GM21515 (cell line): ENCODE results near the gene BID.
"Not testable (repeated sequence)": the region's sequence is repeated elsewhere in the genome, so short reads cannot be mapped to it uniquely, and the experiment has no call there.

Source experiments
- ATAC-seq: cut with Tn5 transposase; IDR thresholded peaks from one replicate; pipeline ENCODE4 v1.9.1; 2021; ENCODE audit not compliant: unreplicated experiment

The BID gene

DNA sequence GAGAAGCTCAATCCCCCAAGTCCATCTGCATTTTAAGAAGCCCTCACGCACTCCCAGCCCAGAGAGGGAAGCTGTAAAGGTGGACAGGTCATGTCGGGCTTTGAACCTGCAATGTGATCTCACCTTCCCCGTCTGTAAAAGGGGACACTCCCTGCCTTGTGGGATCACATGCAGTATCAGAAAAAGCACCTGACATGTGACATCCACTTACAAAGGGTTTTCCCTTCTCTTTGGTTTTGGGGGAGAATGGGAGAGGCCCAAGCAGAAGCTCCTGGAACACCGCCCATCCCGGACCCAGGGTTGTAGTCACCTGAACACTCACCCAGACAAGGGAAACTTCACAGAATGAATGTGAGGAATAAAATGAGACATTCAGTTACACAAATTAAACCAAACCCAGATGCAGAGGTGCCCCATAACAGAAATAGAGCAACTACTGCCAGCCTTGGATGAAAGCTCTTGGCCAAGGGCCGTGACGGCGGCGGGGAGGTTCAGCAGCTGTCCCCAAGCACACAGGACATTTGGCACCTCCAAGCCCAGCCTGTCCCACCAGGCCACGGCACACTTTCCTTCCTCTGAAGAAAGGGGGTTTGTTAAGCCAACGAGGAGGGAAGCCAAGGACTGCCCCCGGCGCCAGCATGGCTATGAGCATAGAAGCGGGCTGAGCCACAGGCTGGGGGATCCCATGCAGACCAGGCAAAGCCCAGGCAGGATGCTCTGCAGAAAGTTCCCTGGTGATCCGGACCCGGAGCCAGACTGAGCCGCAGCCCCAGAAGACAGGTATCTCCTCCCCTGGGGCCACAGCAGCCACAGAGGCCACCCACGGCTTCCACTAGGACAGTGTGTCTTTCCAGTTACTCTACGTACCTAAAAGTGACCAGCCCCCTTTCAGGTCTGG, 3.8 kb downstream of the BID start:
- ATAC-seq, result no peak

- no peak for ATAC-seq
These were observed 4.6 kb downstream of the BID start for GRCh38 chr22:17769716-17770082.

GRCh38 chr22:17769013-17769715, 5.1 kb downstream of the BID start:
- ATAC-seq, result no peak

- no peak for ATAC-seq
These were observed 6.8 kb downstream of the BID start for GRCh38 chr22:17767233-17768065.

DNA sequence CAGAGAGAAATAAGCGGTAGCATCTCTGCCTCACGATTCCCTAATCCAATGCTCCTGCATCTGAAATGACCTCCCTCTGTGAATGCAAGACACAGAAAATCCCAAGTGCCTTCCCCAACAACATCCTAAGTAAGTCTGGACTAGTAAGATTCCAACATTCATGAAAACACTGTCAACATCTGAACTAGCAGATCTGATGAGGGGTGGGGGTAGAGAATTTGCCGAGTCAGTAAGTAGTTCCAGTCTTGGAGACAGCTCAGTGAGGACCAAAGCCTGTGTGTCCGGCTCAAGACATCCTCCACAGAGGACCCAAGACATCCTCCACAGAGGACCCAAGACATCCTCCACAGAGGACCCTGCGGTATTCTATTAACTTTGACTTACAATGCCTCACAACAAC, 9.4 kb downstream of the BID start:
- ATAC-seq, result not testable (repeated sequence)

DNA sequence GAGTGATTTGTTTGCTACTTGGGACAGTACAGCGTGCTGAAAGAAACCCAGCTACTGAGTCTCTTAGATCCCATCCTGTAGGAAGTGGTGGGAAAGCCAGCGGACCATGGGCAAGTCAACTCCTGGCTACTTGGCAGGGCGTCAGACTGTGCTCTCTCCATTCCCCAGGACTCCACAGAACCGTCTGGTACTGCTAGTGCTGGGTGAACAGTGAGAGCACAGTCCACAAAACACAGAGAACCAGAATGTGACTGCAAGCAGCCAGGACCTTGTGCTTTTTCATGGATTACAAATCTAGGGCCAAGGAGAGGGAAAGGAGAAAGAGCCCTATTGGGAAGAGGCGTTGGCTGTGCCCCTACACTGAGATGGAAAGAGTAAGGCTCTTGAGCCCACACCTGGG, 10.2 kb downstream of the BID start:
- no peak for ATAC-seq

DNA sequence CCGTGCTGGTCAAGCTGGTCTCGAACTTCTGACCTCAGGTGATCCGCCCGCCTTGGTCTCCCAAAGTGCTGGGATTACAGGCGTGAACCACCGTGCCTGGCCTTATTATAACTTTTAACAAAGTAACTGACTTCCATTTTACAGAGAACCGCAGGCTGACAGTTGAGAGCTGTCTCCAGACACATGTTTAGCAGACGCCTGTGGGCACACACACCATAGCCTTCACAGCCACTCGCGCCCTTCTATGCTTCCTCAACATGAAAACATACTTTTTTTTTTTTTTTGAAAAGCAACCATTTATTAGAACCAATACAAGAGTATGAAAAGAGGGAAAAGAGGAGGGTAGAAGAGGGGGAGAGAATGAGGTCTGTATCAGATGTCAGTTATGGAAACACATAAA, 10.8 kb downstream of the BID start:
- ATAC-seq, result not testable (repeated sequence)

DNA sequence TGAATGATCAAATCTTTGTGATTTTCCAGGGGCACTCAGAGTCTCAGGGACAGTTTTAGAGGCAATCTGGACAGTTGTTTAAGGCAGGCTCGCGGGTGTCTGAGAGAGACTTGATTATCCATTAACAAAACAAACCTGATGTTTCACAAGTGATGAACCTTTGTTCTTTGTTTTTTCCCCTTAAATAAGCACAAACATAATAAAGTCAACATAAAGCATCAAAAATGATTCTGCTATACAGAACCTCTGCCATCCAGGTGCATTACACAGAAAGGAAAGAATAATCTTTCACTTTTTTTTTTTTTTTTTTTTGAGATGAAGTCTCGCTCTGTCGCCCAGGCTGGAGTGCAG, 13.2 kb downstream of the BID start:
- no peak for ATAC-seq

- ATAC-seq, result no peak
These were observed 19.9 kb downstream of the BID start for GRCh38 chr22:17754233-17754925.

DNA sequence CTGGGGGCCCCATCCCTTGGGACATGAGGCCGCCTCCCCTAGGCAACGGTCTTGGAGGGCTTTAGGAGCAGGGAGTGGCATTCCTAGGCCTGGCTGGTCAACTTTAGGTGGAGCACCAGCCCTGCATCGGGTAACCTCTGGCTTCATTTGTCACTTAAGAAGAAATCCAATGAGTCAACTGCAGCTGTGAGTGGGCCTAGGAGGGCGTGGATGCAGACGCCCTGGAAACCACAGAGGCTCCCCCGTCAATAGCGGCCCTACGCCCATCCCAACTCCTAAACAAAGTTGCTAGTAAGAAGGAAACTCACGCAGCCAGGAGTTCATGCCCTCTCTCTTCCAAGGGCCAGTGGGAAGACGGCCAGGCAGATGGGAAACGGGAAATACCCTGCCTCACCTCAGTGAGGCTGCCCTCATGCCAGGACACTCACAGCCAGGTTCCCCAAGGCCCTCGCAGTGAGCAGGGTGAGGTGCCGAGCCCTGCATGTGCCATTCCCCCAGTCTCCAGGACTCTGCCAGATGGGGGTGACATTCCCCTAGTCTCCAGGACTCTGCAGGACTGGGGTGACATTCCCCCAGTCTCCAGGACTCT, 20.8 kb downstream of the BID start:
- ATAC-seq, result no peak

DNA sequence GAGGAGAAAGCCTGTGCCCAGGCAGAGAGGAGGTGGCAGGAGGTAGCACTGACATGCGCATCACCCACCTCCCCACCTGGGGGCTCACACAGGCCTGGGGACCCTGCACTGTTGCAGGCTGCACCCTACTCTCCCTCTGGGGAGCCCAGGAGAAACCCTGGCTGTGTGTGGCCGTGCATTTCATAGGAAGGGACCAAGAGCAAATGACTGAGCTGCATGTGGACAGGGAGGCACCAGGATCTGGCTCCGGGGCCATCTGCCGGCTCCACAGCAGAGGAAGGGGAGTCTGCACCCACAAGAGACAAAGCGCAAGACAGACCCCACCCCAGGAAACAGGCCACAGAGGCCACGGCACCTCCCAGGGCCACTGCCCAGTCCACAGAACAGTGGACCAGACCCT, 22.7 kb downstream of the BID start:
- ATAC-seq, result no peak

DNA sequence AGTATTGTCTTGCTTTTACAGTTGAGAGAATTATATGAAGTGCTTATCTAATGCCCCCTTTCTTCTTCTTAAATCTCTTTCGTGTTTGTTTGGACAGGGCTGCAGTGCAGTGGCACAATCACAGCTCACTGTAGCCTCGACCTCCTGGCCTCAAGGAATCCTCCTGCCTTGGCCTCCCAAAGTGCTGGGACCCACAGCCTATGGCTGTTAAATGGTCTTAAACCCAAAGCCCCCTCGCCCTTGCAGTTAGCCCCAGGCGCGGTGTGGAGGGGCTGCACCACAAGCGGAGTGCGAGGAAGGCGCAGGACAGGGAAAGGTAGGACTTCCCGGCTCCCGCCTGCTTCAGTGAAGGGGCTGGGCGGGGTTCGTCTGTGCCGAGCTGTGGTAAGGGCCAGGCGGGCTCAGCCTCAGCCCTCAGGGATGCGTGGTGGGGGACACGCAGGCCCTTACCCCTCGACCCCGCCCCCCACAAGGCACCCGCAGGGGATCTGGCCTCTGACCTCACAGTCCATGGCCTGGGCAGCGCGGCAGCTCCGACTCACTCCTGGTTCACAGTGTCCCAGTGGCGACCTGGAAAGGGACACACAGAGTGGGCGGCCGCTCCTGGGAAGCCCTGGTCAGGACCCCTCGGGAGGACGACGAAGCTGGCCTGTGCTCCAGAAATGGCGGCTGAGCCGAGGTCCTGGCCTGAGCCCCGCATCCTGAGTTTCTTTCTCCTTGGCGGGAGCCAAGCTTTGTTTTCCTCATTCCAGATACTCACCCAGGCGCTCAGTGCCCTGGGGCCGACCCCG, 24.5 kb downstream of the BID start:
- no peak for ATAC-seq

DNA sequence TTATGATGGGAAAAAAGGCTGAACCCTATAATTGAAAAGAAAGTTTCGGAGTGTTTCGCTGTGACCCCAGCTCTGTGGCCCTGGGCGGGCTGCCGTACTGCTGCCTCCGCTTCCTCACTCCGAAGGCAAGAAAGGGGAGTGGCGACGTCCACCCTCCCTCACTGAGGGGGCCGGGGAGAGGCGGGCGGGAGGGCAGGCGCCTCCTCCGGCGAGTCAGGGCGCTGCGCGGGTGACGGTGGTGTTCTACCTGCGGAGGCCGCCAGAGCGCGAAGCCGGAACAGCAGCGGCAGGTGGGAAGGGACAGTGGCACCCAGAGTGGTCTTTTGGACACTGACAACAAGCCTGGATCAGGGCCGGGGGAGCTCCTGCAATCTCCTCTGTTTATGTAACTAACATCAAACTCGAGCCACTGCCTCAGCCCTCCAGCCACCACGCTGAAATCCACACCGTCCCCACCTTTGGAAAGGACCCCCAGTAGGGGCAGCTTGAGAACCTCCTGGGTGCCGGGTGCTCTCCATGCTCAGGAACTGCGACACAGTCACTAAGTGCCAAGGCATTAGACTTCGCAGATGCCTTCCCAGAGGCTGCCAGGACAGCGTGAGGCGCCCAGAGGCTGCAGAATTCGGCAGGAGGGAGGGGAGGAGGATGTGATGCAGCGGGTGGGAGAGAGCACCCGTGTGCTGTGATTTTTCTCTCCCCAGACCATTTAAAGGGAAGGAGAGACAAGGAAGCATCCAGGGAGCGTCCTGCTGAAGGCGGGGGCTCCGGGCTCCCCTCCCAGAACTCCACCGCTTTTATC, 25.5 kb downstream of the BID start:
- no peak for ATAC-seq

- ATAC-seq, result no peak
These were observed 27.4 kb downstream of the BID start for GRCh38 chr22:17746916-17747315.

DNA sequence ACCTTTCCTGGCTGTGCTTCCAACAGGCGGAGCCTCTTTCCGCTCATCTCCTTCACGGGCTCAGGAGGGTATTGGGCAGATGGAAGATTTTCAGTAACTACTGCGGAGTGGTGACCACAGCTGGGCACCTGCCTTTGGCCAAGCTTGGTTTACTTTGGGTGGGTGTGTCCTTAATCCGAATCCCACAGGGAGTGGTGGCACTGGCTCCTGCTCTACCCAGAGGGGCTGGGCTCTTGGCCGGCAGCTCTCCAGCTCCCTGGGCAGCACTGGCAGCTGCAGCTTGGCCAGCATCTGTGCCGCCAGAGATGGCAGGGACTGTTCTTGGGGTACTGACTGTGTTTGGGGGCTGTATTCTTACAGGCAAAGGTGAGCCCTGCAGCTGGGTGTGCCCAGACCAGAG, 29.8 kb downstream of the BID start:
- no peak for ATAC-seq

DNA sequence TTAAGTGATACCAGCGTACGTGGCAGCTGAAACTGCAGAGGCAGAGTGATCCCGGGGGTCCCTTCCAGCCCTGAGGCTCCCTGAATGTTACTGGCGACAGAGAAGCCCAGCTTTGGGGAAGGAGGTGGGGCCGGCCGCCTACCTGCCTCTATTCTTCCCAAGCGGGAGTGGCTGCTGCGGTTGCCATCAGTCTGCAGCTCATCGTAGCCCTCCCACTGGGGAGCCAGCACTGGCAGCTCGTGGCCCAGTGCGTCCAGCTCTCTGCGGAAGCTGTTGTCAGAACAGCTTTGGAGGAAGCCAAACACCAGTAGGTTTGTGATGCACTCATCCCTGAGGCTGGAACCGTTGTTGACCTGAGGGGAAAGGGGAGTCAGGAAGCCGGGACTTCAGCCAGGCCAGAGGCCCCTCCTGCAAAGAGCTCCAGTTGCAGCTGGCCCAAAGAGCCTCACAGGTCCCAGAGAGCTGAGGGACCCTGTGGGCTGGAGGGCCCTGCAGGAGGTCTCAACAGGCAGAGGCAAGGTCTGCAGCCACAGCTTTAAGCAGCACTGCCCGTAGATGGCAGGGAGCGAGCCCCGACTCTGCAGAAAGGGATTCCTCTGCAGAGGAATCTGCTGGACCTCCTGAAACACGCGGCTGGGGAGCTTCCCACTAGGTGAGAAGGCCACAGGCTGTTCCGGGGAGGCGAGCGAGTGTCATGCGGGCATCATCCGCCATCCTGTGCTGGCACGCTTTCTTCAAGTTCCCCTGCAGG, 30.4 kb downstream of the BID start:
- no peak for ATAC-seq

DNA sequence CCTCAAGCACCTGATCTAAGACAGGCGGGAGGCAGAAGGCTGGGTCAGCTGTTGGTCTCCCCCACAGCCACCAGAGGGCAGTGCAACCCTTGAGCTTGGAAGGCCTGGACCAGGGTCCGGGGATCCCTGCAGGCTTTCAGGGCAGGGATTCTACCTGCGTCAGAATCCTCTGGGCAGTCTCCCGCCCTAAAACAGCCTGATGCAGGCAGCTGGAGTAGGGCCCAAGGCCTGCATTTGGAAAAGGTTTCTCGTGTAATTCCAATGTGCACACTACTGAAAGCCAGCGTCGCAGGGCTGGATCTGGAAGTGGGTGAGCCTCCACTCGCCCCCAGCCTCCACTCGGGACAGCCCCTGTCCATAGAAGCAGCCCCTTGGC, 31.8 kb downstream of the BID start:
- no peak for ATAC-seq

DNA sequence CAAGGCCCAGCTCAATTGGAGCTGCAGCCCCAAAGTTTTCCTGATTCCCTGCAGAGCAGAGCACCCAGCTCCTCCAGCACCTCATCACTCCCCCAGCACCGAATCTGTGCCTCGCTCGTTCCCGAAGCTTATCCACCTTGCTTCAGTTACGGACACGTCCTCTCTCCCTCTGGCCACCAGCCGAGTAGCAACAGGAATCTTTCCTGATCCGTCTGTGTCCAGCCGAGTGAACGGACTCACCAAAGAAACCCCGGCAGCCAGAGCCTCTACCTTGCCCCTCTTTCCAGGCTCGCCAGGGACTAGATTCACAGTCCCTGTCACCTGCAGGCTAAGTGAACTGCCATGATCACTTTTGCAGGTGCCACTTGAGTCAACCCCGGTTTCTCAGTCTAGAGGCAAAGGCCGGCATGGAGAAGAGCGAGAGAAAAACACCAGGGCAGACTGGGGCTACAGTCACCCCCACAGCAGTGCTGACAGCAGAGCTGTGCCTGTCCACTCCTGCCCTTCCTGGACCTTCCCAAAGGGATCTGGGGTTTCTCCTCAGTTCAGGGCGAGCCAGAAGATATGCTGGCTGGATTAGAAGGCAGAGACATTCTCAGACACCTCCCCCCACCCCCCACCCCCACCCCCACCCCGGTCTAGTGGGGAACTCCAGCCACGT, 32.3 kb downstream of the BID start:
- no peak for ATAC-seq
